NCI-H510A treated with DMSO at 0.1 percent for 48 hours (cell line): Measurements from ENCODE around the gene TMEM144.

ENCODE experiments used
- DNase-seq: peaks from one replicate; lab custom pipeline; 2025; lab: John Stamatoyannopoulos, UW

Gene TMEM144

GRCh38 chr4:158209825-158210807 is at the start of gene TMEM144:
Gene TMEM144, plus strand, starts transcription at chr4:158210486. Its CDS starts 2,182 bp downstream, at chr4:158212668.
- DNase-seq: peak; percentile 65

GRCh38 chr4:158161551-158162354 is 48.5 kb upstream of the TMEM144 start:
- DNase-seq: no peak

GRCh38 chr4:158162631-158163030 is 47.7 kb upstream of the TMEM144 start:
- DNase-seq: no peak

GRCh38 chr4:158163941-158164767 is 46.1 kb upstream of the TMEM144 start:
- no peak for DNase-seq

- no peak for DNase-seq
These were observed 45.5 kb upstream of the TMEM144 start for GRCh38 chr4:158164768-158165213.

- no peak for DNase-seq
These were observed 43.6 kb upstream of the TMEM144 start for GRCh38 chr4:158166701-158167100.

- no peak for DNase-seq
These were observed 41.7 kb upstream of the TMEM144 start for GRCh38 chr4:158168606-158169005.

GRCh38 chr4:158169506-158169905 is 40.8 kb upstream of the TMEM144 start:
- DNase-seq: no peak

- no peak for DNase-seq
These were observed 40.2 kb upstream of the TMEM144 start for GRCh38 chr4:158169931-158170690.

GRCh38 chr4:158170691-158171561 is 39.4 kb upstream of the TMEM144 start:
- no peak for DNase-seq

GRCh38 chr4:158172261-158173258 is 37.7 kb upstream of the TMEM144 start, which contains the start of gene GASK1B:
Gene GASK1B, minus strand, starts transcription at chr4:158173025. Its CDS starts 1,650 bp downstream, at chr4:158171375.
- peak; percentile 18 for DNase-seq

- no peak for DNase-seq
These were observed 34.2 kb upstream of the TMEM144 start for GRCh38 chr4:158176108-158176507.

- no peak for DNase-seq
These were observed 33.5 kb upstream of the TMEM144 start for GRCh38 chr4:158176776-158177175.

GRCh38 chr4:158179465-158179864 is 30.8 kb upstream of the TMEM144 start:
- DNase-seq: no peak

- DNase-seq: no peak
These were observed 28.4 kb upstream of the TMEM144 start for GRCh38 chr4:158181906-158182305.

GRCh38 chr4:158182736-158183135 is 27.6 kb upstream of the TMEM144 start:
- no peak for DNase-seq

GRCh38 chr4:158186815-158187214 is 23.5 kb upstream of the TMEM144 start:
- no peak for DNase-seq

- DNase-seq: no peak
These were observed 20.9 kb upstream of the TMEM144 start for GRCh38 chr4:158189422-158189821.

GRCh38 chr4:158190718-158191117 is 19.6 kb upstream of the TMEM144 start:
- DNase-seq: no peak
